Mesodermal cell (in vitro differentiated cells): ENCODE results near the gene CADM3.
A peak's percentile ranks its signal among the peaks of the same experiment; 100 is the strongest.

Experiments
- H3K27ac ChIP-seq: 2 replicates; pipeline ENCODE4 v1.7.0; 2013; ENCODE audit warnings: mild to moderate bottlenecking, low read depth, low read length, moderate library complexity; ENCODE audit not compliant: severe bottlenecking
- H3K36me3 ChIP-seq: 2 replicates; pipeline ENCODE4 v1.7.1; 2013; ENCODE audit warnings: mild to moderate bottlenecking, low read length, moderate library complexity; ENCODE audit not compliant: control insufficient read depth, insufficient read depth
- H3K4me1 ChIP-seq: one replicate; pipeline ENCODE4 v1.7.1; 2013; ENCODE audit warnings: mild to moderate bottlenecking, low read length; ENCODE audit not compliant: insufficient read depth, control insufficient read depth, poor library complexity, severe bottlenecking
- H3K4me3 ChIP-seq: 2 replicates; pipeline ENCODE4 v1.7.0; 2013; ENCODE audit warnings: low read length, control low read depth, mild to moderate bottlenecking; ENCODE audit not compliant: insufficient read depth, poor library complexity, severe bottlenecking; ENCODE audit errors: extremely low read depth
- H3K9me3 ChIP-seq: 2 replicates; pipeline ENCODE4 v1.7.1; 2013; ENCODE audit warnings: mild to moderate bottlenecking, low read length, moderate library complexity; ENCODE audit not compliant: control insufficient read depth
- WGBS, 2 experiments: methylation state at CpG; one replicate each; pipeline ENCODE4 v1.1.5; 2013; ENCODE audit warnings: missing lambda C conversion rate in 2 of 2; ENCODE audit not compliant: insufficient coverage in 2 of 2; 5-methylcytosine and 5-hydroxymethylcytosine counted together

CADM3 gene

GRCh38 chr1:159223004-159223403 lies 51.6 kb downstream of the CADM3 start:
- H3K36me3 ChIP-seq, result no peaks in the 10 kb centered on the region
- H3K4me3 ChIP-seq, result no peak overlapping the region
- H3K9me3 ChIP-seq, result no peaks in the 10 kb centered on the region
- WGBS, 2 experiments, result 100% methylated on average over 1 of the region's 2 CpGs; no CpG with 5 or more reads in 1 of the 2 experiments
- peaks cover 3% of the 10 kb centered on the region for H3K4me1 ChIP-seq
- H3K27ac ChIP-seq, result no peak overlapping the region

- Histone ChIP-seq H3K27ac (peak overlapping the region; percentile 2), H3K36me3 (no peaks in the 10 kb centered on the region), H3K4me3 (no peak overlapping the region), H3K4me1 (peaks cover 37% of the 10 kb centered on the region), H3K9me3 (no peaks in the 10 kb centered on the region)
- 17% methylated on average over 1 of the region's 2 CpGs; no CpG with 5 or more reads in 1 of the 2 experiments for WGBS, 2 experiments
Measured at GRCh38 chr1:159228554-159228953, 57.1 kb downstream of the CADM3 start.

DNA sequence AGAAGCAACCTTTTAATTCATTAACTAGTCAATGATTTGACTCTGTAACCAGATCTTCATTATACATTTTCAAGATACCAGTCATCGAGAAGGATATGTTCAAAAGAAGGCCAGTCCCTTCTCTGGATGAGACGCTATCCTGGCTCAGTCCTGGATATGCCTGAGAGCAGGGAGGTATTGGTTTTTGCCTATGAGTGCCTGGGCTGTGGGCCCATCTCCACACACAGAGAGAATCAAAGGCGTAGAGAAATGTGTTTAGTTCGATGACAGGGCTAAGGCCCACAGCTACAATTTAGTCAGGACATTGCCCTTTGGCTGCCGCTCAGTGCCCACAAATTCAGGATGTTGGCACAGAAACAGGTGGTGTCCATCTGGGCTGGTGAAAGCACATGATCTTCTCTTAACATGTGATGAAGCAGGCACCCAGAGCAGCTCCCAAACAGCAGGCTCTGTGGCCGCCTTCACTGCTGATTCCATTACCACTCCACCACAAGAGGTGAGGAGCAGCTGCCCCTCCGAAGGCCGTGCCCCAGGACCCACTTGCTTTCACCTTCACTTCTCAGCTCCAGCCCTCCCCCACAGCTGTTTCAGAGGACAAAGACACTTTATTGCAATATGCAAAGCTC lies 58.0 kb downstream of the CADM3 start:
- no peak overlapping the region for H3K4me3 ChIP-seq
- no peaks in the 10 kb centered on the region for H3K36me3 ChIP-seq
- H3K9me3 ChIP-seq, result no peaks in the 10 kb centered on the region
- H3K4me1 ChIP-seq, result peaks cover 37% of the 10 kb centered on the region
- peak overlapping the region; percentile 68 for H3K27ac ChIP-seq
- 88 to 94% methylated on average over 4 to 6 of the region's 8 CpGs for WGBS, 2 experiments

DNA sequence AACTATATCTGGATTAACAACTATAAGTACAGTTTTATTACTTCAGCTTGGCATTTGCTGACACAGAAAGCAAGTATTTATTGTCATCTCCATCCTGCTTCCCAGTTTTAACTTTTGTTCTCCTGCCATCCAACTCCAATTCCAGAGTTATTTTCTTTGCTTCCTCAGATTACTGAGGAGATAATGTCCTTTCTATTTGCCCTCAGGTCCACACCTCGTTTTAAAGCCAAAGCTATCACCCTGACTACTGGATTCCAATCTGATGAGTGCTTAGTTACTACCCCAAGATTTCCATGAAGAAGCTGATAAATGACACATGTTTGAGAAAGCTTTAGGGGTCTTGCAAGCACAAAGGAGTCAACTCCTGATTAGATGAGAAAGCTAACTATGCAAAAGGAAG lies 58.5 kb downstream of the CADM3 start:
- Histone ChIP-seq H3K4me1 (peaks cover 37% of the 10 kb centered on the region), H3K4me3 (no peak overlapping the region), H3K9me3 (no peaks in the 10 kb centered on the region), H3K27ac (peak overlapping the region; percentile 68), H3K36me3 (no peaks in the 10 kb centered on the region)
- 40% methylated on average over 1 of the region's 1 CpG; no CpG with 5 or more reads in 1 of the 2 experiments for WGBS, 2 experiments

- H3K9me3 ChIP-seq, result no peaks in the 10 kb centered on the region
- no peak overlapping the region for H3K27ac ChIP-seq
- 71 to 94% methylated on average over 2 of the region's 4 CpGs for WGBS, 2 experiments
- no peaks in the 10 kb centered on the region for H3K36me3 ChIP-seq
- H3K4me3 ChIP-seq, result no peak overlapping the region
- peaks cover 9% of the 10 kb centered on the region for H3K4me1 ChIP-seq
Measured at GRCh38 chr1:159239551-159240220, 68.3 kb downstream of the CADM3 start.

- WGBS, 2 experiments, result 84 to 93% methylated on average over 2 to 3 of the region's 3 CpGs
- no peak overlapping the region for H3K27ac ChIP-seq
- H3K9me3 ChIP-seq, result peaks cover 11% of the 10 kb centered on the region
- no peaks in the 10 kb centered on the region for H3K4me1 ChIP-seq
- no peaks in the 10 kb centered on the region for H3K36me3 ChIP-seq
- H3K4me3 ChIP-seq, result no peak overlapping the region
Measured at GRCh38 chr1:159247266-159247665, 75.9 kb downstream of the CADM3 start.

DNA sequence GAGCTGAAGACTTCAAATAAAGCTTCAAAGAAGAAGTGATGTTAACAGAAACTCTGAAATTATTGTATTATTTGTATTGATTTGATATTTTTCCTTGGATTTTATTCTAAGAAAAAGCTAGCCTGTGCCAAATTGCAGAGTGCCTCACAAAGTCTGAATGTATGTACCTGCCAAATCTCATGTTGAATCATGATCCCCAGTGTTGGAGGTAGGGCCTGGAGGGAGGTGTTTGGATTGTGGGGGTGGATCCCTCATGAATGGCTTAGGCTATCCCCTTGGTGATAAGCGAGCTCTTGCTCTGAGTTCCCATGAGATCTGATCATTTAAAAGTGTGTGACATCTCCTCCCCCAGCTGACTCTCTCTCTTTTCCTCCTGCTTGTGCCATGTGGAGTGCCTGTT lies 76.9 kb downstream of the CADM3 start:
- Histone ChIP-seq H3K4me1 (no peaks in the 10 kb centered on the region), H3K27ac (no peak overlapping the region), H3K36me3 (no peaks in the 10 kb centered on the region), H3K9me3 (peaks cover 11% of the 10 kb centered on the region), H3K4me3 (no peak overlapping the region)
- WGBS, 2 experiments, result no CpG with 5 or more reads among the region's 1 CpG

- peaks cover 11% of the 10 kb centered on the region for H3K9me3 ChIP-seq
- H3K36me3 ChIP-seq, result no peaks in the 10 kb centered on the region
- H3K4me1 ChIP-seq, result no peaks in the 10 kb centered on the region
- H3K27ac ChIP-seq, result no peak overlapping the region
- WGBS, 2 experiments, result 72 to 83% methylated on average over 6 of the region's 8 CpGs
- no peak overlapping the region for H3K4me3 ChIP-seq
Measured at GRCh38 chr1:159250638-159251216, 79.3 kb downstream of the CADM3 start.
